K562 (cell line): ENCODE data around the gene MPND. TPM values are rescaled to one million over a fixed set of nuclear protein-coding genes. Genes with fewer than 3 reads are reported as not detected.

ENCODE experiments used
- ATAC-seq: fragments of 200-7000 bp; cut with Tn5 transposase; 3 replicates; pipeline ENCODE4 v1.9.1; 2020; ENCODE audit warnings: moderate library complexity
- BruUV-seq: library from RNA; stranded (reverse); fragments of 400-500 nt; replicated peaks from 2 replicates; lab custom pipeline; 2021; lab: Mats Ljungman, UMichigan
- CTCF ChIA-PET: fragments of 300-600 bp; formaldehyde crosslinking; extraction: SDS; loops from one replicate; lab custom pipeline; 2021; ENCODE audit warnings: low intra/inter-chr PET ratio; lab: Yijun Ruan, JAX
- POLR2A ChIA-PET: fragments of 300-600, 350-650 bp; sonication (Branson Sonifier 250); formaldehyde crosslinking; extraction: SDS; loops from one replicate; lab custom pipeline; 2021; ENCODE audit warnings: antibody characterized with exemption, inconsistent platforms; lab: Yijun Ruan, JAX
- DNase-seq, 4 experiments: peaks; one replicate each; pipeline versions ENCODE4 v3.0.0 to v3.0.0-alpha.2; 2011 to 2018; ENCODE audit warnings: low spot score in 3 of 4, mixed read lengths in 3 of 4; ENCODE audit errors: extremely low read depth in 1 of 4
- FAIRE-seq: peaks from 2 replicates; lab custom pipeline; 2011; peaks lifted over from hg19 to GRCh38; lab: Jason Lieb, UNC
- H2AFZ ChIP-seq: 2 replicates; pipeline ENCODE4 v1.6.0; 2011; ENCODE audit warnings: low read depth, low read length, control low read depth, inconsistent platforms
- H3K27ac ChIP-seq: fragments of 200-600 bp; 3 replicates; pipeline ENCODE4 v1.8.0; 2011; ENCODE audit warnings: low read depth, mild to moderate bottlenecking, control low read depth, inconsistent platforms, low read length, moderate library complexity, mixed read lengths; ENCODE audit errors: extremely low read depth
- H3K27me3 ChIP-seq, 2 experiments: fragments of 300-600 bp in 1 of 2; 2 replicates in 1 of 2; 3 replicates in 1 of 2; pipeline versions ENCODE4 v1.6.0 to v1.8.0; 2011; ENCODE audit warnings: inconsistent platforms in 2 of 2, low read length in 2 of 2, mild to moderate bottlenecking in 1 of 2, mixed read lengths in 1 of 2, moderate library complexity in 1 of 2; ENCODE audit not compliant: control insufficient read depth in 2 of 2, insufficient read depth in 2 of 2
- H3K36me3 ChIP-seq: fragments of 300-600 bp; 3 replicates; pipeline ENCODE4 v1.8.0; 2011; ENCODE audit warnings: mild to moderate bottlenecking, low read length, inconsistent platforms; ENCODE audit not compliant: control insufficient read depth, insufficient read depth
- H3K4me1 ChIP-seq, 2 experiments: fragments of 200-600 bp in 1 of 2; replicated peaks in 1 of 2; 2 replicates in 1 of 2; 3 replicates in 1 of 2; pipeline versions ENCODE4 v1.5.1 to v1.8.0; 2011; ENCODE audit warnings: inconsistent platforms in 2 of 2, low read length in 2 of 2, mild to moderate bottlenecking in 1 of 2, mixed read lengths in 1 of 2, moderate library complexity in 1 of 2; ENCODE audit not compliant: control insufficient read depth in 2 of 2, insufficient read depth in 2 of 2
- H3K4me2 ChIP-seq: 2 replicates; pipeline ENCODE4 v1.6.1; 2011; ENCODE audit warnings: low read length, control low read depth, inconsistent platforms, mixed read lengths; ENCODE audit not compliant: insufficient read depth
- H3K4me3 ChIP-seq: fragments of 200-600 bp; sonication (generic), shearing (Covaris generic); 2 replicates; pipeline ENCODE4 v1.5.1; 2016; ENCODE audit warnings: control low read depth, inconsistent platforms
- H3K79me2 ChIP-seq: fragments of 200-600 bp; 3 replicates; pipeline ENCODE4 v1.8.0; 2011; ENCODE audit warnings: low read length, inconsistent platforms; ENCODE audit not compliant: control insufficient read depth, insufficient read depth
- H3K9ac ChIP-seq, 2 experiments: 2 replicates each; pipeline versions ENCODE4 v1.6.0 to v1.6.1; 2011; ENCODE audit warnings: low read depth in 2 of 2, low read length in 2 of 2, control low read depth in 1 of 2, inconsistent platforms in 1 of 2, mild to moderate bottlenecking in 1 of 2, mixed read lengths in 1 of 2; ENCODE audit not compliant: insufficient read depth in 1 of 2
- H3K9me1 ChIP-seq: one replicate; pipeline ENCODE4 v1.6.0; 2011; ENCODE audit warnings: inconsistent platforms, mild to moderate bottlenecking, low read length, moderate library complexity; ENCODE audit not compliant: control insufficient read depth, insufficient read depth
- H3K9me3 ChIP-seq: replicated peaks from 2 replicates; pipeline ENCODE4 v1.5.1; 2011; ENCODE audit warnings: low read depth, low read length, inconsistent platforms; ENCODE audit not compliant: control insufficient read depth, insufficient read depth
- H4K20me1 ChIP-seq: replicated peaks from 2 replicates; pipeline ENCODE4 v1.6.1; 2011; ENCODE audit warnings: low read length, inconsistent platforms, mixed read lengths; ENCODE audit not compliant: control insufficient read depth, insufficient read depth
- EHMT2 ChIP-seq: fragments of 450-650 bp; IDR thresholded peaks from 2 replicates; pipeline ENCODE4 v1.6.1; 2018; ENCODE audit warnings: antibody characterized with exemption
- ELK3 ChIP-seq: fragments of 450-650 bp; formaldehyde crosslinking; IDR thresholded peaks from 2 replicates; pipeline ENCODE4 v1.4.0; 2020; ENCODE audit warnings: mild to moderate bottlenecking
- EP300 ChIP-seq: IDR thresholded peaks from 2 replicates; pipeline ENCODE4 v1.6.1; 2012; ENCODE audit warnings: low read length, improper control_type of control experiment
- FIP1L1 ChIP-seq: fragments of 200-400 bp; formaldehyde crosslinking; IDR thresholded peaks from 2 replicates; pipeline ENCODE4 v1.6.1; 2018; ENCODE audit warnings: mild to moderate bottlenecking, low read depth, low read length; ENCODE audit not compliant: poor library complexity, severe bottlenecking
- MYNN ChIP-seq, 2 experiments: sonication (generic); formaldehyde crosslinking in 1 of 2; IDR thresholded peaks; 2 replicates each; pipeline versions ENCODE4 v1.5.0 to v1.6.1; 2016 to 2020; ENCODE audit warnings: antibody characterized with exemption in 1 of 2, missing genetic modification reagents in 1 of 2
- NELFE ChIP-seq: IDR thresholded peaks from 2 replicates; pipeline ENCODE4 v1.6.1; 2011; ENCODE audit warnings: mild to moderate bottlenecking; ENCODE audit not compliant: insufficient read depth, insufficient read length
- NEUROD1 ChIP-seq: fragments of 150-350 bp; IDR thresholded peaks from 2 replicates; pipeline ENCODE4 v1.6.1; 2014; ENCODE audit warnings: borderline replicate concordance, low read length, low read depth; ENCODE audit not compliant: partially characterized antibody
- PHB2 ChIP-seq: fragments of 450-650 bp; IDR thresholded peaks from 2 replicates; pipeline ENCODE4 v1.6.1; 2017; ENCODE audit warnings: low read depth
- POLR2AphosphoS2 ChIP-seq: IDR thresholded peaks from 2 replicates; pipeline ENCODE4 v1.6.1; 2012; ENCODE audit warnings: low read length, improper control_type of control experiment
- POLR2G ChIP-seq: fragments of 200-400 bp; formaldehyde crosslinking; IDR thresholded peaks from 2 replicates; pipeline ENCODE4 v1.6.1; 2017; ENCODE audit warnings: low read depth, mild to moderate bottlenecking, antibody characterized with exemption, low read length, moderate library complexity
- PRPF4 ChIP-seq: fragments of 200-400 bp; formaldehyde crosslinking; IDR thresholded peaks from one replicate; pipeline ENCODE4 v1.6.1; 2017; ENCODE audit warnings: low read length, low read depth, mild to moderate bottlenecking; ENCODE audit not compliant: insufficient read depth, poor library complexity, severe bottlenecking
- RBM22 ChIP-seq: fragments of 200-400 bp; formaldehyde crosslinking; IDR thresholded peaks from 2 replicates; pipeline ENCODE4 v1.6.1; 2018; ENCODE audit warnings: low read length, low read depth; ENCODE audit not compliant: poor library complexity, severe bottlenecking
- YBX1 ChIP-seq: fragments of 450-650 bp; IDR thresholded peaks from 2 replicates; pipeline ENCODE4 v1.7.1; 2016; ENCODE audit warnings: mild to moderate bottlenecking
- ZNF124 ChIP-seq: sonication (generic); formaldehyde crosslinking; IDR thresholded peaks from 2 replicates; pipeline ENCODE4 v1.8.1; 2022; ENCODE audit warnings: missing genetic modification reagents
- WGBS: fragments of 100-300 bp; shearing (Covaris generic); methylation state at CpG from one replicate; pipeline ENCODE4 v1.1.6; 2016; ENCODE audit warnings: low coverage, mixed read lengths; ENCODE audit not compliant: insufficient coverage; ENCODE audit errors: missing lambda C conversion rate; 5-methylcytosine and 5-hydroxymethylcytosine counted together
- in situ Hi-C: fragments of 300-500 bp; cut with MboI; formaldehyde crosslinking; loops from 4 replicates; pipeline ENCODE4 v1.15.0; 2018; ENCODE audit warnings: inconsistent platforms, mixed read lengths
- intact Hi-C: fragments of 100-400 bp; cut with micrococcal nuclease; formaldehyde crosslinking; loops from 2 replicates; pipeline ENCODE4 v1.14.2; 2022
- polyA plus RNA-seq, 8 experiments: library from polyadenylated mRNA; depleted of rRNA in 4 of 8; stranded (reverse) in 5 of 8; unstranded in 3 of 8; fragments of >200 nt; fragmentation: Nextera tagmentation in 2 of 8; fragmentation: Illumina TruSeq in 1 of 8; extraction: Ambion mirVana in 2 of 8; extraction: Trizol in 1 of 8; gene quantifications; 2 replicates each; pipeline versions ENCODE4 v1.2.1 to v1.2.3, GENCODE V29; 2011 to 2014; ENCODE audit warnings: inconsistent platforms in 1 of 8, missing spikeins in 1 of 8
- total RNA-seq, 7 experiments: library from RNA; depleted of rRNA in 6 of 7; stranded (reverse); fragments of >200 nt in 6 of 7; fragmentation: Illumina TruSeq in 2 of 7; extraction: Trizol in 2 of 7; gene quantifications; 2 replicates each; pipeline versions ENCODE4 v1.2.1 to v1.2.3, GENCODE V29; 2011 to 2021; ENCODE audit warnings: low replicate concordance in 1 of 7
- TF ChIP-seq, protein P1 (sequence below): sonication (generic); formaldehyde crosslinking; IDR thresholded peaks from 2 replicates; pipeline ENCODE4 v1.8.1; 2023; ENCODE audit warnings: mild to moderate bottlenecking, missing genetic modification reagents
- TF ChIP-seq, protein P2 (sequence below): fragments of 450-650 bp; IDR thresholded peaks from 2 replicates; pipeline ENCODE4 v1.6.1; 2016; ENCODE audit warnings: antibody characterized with exemption

The MPND gene
- total and polyA plus RNA-seq, 9 of the 15 experiments (the other 6 are each of a cell fraction or from before 2014, with no cell fraction given): 0.25 to 14.0 (median 3.9) TPM

GRCh38 chr19:4357095-4357797, 13.9 kb downstream of the MPND start (continued):
- TF ChIP-seq, protein P1, sequence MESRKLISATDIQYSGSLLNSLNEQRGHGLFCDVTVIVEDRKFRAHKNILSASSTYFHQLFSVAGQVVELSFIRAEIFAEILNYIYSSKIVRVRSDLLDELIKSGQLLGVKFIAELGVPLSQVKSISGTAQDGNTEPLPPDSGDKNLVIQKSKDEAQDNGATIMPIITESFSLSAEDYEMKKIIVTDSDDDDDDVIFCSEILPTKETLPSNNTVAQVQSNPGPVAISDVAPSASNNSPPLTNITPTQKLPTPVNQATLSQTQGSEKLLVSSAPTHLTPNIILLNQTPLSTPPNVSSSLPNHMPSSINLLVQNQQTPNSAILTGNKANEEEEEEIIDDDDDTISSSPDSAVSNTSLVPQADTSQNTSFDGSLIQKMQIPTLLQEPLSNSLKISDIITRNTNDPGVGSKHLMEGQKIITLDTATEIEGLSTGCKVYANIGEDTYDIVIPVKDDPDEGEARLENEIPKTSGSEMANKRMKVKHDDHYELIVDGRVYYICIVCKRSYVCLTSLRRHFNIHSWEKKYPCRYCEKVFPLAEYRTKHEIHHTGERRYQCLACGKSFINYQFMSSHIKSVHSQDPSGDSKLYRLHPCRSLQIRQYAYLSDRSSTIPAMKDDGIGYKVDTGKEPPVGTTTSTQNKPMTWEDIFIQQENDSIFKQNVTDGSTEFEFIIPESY (CRISPR knock-in tag): peak; percentile 74
- TF ChIP-seq FIP1L1: peak; percentile 24

GRCh38 chr19:4357921-4358326, 14.6 kb downstream of the MPND start:
- FAIRE-seq (no peak), DNase-seq (no peak), ATAC-seq (no peak)
- H3K9ac ChIP-seq: peak overlapping the region in 1 of 2 experiments; percentile 52; a peak in 1 of 4 replicates
- no peaks in the 10 kb centered on the region for H3K79me2 ChIP-seq
- POLR2A ChIA-PET: interaction anchor here (1.1 to 2.7 kb wide), 4 partner anchors 9 to 91 kb away, joined by 3 to 18 read pairs (median 5); partner anchors contain the start of gene MPND
- H3K27ac ChIP-seq: no peak overlapping the region
- WGBS: 94% methylated on average over 15 of the region's 16 CpGs
- H3K9me3 ChIP-seq: no peaks in the 10 kb centered on the region
- H3K4me2 ChIP-seq: no peak overlapping the region
- peaks cover 59% of the 10 kb centered on the region; the same call in 2 of the 3 replicates for H3K36me3 ChIP-seq
- BruUV-seq: no TSS peak
- peaks cover 0 to 70% of the 10 kb centered on the region in 2 experiments; a peak in 2 of 5 replicates for H3K4me1 ChIP-seq
- H3K9me1 ChIP-seq: no peaks in the 10 kb centered on the region
- in situ Hi-C loops: no loop called here
- CTCF ChIA-PET: no interaction called here
- peaks cover 5% of the 10 kb centered on the region; the same call in 1 of the 2 replicates for H4K20me1 ChIP-seq
- intact Hi-C loops: no loop called here
- H3K4me3 ChIP-seq: no peak overlapping the region
- H3K27me3 ChIP-seq: no peaks in the 10 kb centered on the region
- no peak overlapping the region for H2AFZ ChIP-seq
- TF ChIP-seq PRPF4 (no peak), MYNN (IDR thresholded peaks at IDR 0.05) (peak; percentile 73; the same call in 1 of the 2 replicates), MYNN (CRISPR knock-in tag; IDR thresholded peaks at IDR 0.05) (no peak), ELK3 (CRISPR knock-in tag) (no peak), YBX1 (no peak), EP300 (no peak), POLR2AphosphoS2 (peak; percentile 76), ZNF124 (CRISPR knock-in tag) (no peak), POLR2G (peak; percentile 64), RBM22 (peak; percentile 67), EHMT2 (no peak), NEUROD1 (no peak), PHB2 (no peak), NELFE (no peak)
- TF ChIP-seq, protein P2, sequence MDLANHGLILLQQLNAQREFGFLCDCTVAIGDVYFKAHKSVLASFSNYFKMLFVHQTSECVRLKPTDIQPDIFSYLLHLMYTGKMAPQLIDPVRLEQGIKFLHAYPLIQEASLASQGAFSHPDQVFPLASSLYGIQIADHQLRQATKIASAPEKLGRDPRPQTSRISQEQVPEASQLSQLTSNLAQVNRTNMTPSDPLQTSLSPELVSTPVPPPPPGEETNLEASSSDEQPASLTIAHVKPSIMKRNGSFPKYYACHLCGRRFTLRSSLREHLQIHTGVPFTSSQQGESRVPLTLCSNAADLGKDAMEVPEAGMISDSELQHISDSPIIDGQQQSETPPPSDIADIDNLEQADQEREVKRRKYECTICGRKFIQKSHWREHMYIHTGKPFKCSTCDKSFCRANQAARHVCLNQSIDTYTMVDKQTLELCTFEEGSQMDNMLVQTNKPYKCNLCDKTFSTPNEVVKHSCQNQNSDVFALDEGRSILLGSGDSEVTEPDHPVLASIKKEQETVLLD: no peak
